Measurements from ENCODE around the gene PNRC2. TPM values are rescaled to one million over a fixed set of nuclear protein-coding genes. Genes with fewer than 3 reads are reported as not detected.

The PNRC2 gene
- total RNA-seq, 2 donors from 2014 or later = 92.3 to 105 TPM

- no peaks in the 10 kb centered on the region for H3K27me3 ChIP-seq
- DNase-seq (ENCODE audit: low spot score) = no peak
- no peak overlapping the region for H3K27ac ChIP-seq
- no peaks in the 10 kb centered on the region for H3K9me3 ChIP-seq
- TF ChIP-seq, protein P1, sequence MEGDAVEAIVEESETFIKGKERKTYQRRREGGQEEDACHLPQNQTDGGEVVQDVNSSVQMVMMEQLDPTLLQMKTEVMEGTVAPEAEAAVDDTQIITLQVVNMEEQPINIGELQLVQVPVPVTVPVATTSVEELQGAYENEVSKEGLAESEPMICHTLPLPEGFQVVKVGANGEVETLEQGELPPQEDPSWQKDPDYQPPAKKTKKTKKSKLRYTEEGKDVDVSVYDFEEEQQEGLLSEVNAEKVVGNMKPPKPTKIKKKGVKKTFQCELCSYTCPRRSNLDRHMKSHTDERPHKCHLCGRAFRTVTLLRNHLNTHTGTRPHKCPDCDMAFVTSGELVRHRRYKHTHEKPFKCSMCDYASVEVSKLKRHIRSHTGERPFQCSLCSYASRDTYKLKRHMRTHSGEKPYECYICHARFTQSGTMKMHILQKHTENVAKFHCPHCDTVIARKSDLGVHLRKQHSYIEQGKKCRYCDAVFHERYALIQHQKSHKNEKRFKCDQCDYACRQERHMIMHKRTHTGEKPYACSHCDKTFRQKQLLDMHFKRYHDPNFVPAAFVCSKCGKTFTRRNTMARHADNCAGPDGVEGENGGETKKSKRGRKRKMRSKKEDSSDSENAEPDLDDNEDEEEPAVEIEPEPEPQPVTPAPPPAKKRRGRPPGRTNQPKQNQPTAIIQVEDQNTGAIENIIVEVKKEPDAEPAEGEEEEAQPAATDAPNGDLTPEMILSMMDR (IDR thresholded peaks at IDR 0.05) = no peak
- H3K4me3 ChIP-seq = no peak overlapping the region
- H3K4me1 ChIP-seq = peaks cover 0 to 18% of the 10 kb centered on the region in 2 donors
- peaks cover 48% of the 10 kb centered on the region for H3K36me3 ChIP-seq
These were observed 7.4 kb downstream of the PNRC2 start for GRCh38 chr1:23966973-23967493.

DNA sequence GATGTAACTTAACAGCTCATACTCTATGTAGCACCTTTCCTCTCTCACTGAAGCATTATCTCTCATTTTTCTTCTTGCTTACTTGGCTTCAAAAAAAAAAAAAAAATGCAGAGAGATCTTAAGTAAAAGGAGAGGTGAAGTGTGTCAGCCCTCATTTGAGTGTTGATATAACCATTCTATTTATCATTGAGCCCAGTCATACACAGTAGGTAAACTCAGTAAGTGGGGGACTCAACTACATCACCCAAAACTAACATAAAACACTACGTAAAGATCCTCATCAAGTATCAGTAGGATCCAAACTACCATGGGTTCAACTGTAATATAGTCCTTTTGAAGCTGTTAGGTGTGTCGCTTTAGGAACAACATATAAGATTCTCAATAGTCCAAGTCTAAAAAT is 8.2 kb downstream of the PNRC2 start:
- DNase-seq (ENCODE audit: low spot score) = no peak
- Histone ChIP-seq H3K9me3 (no peaks in the 10 kb centered on the region), H3K4me3 (no peak overlapping the region), H3K4me1 (peaks cover 0 to 18% of the 10 kb centered on the region in 2 donors), H3K27ac (no peak overlapping the region), H3K27me3 (no peaks in the 10 kb centered on the region), H3K36me3 (peaks cover 50% of the 10 kb centered on the region)
- TF ChIP-seq, protein P1 (IDR thresholded peaks at IDR 0.05) = no peak

- H3K27ac ChIP-seq = peak overlapping the region in 1 of 2 donors; percentile 22
- DNase-seq (ENCODE audit: low spot score) = no peak
- H3K4me1 ChIP-seq = peaks cover 0 to 43% of the 10 kb centered on the region in 2 donors
- H3K36me3 ChIP-seq = peaks cover under 1% of the 10 kb centered on the region
- H3K9me3 ChIP-seq = no peaks in the 10 kb centered on the region
- TF ChIP-seq, protein P1 (IDR thresholded peaks at IDR 0.05) = no peak
- no peak overlapping the region for H3K4me3 ChIP-seq
- H3K27me3 ChIP-seq = no peaks in the 10 kb centered on the region
These were observed 17.7 kb downstream of the PNRC2 start for GRCh38 chr1:23977187-23977853.

- Histone ChIP-seq H3K27me3 (no peaks in the 10 kb centered on the region), H3K9me3 (no peaks in the 10 kb centered on the region), H3K36me3 (no peaks in the 10 kb centered on the region), H3K4me1 (peaks cover 0 to 43% of the 10 kb centered on the region in 2 donors), H3K27ac (no peak overlapping the region), H3K4me3 (peak overlapping the region in 1 of 2 donors; percentile 0)
- no peak for DNase-seq (ENCODE audit: low spot score)
- TF ChIP-seq, protein P1 (IDR thresholded peaks at IDR 0.05) = no peak
These were observed 18.2 kb downstream of the PNRC2 start for GRCh38 chr1:23977854-23978191.

- Histone ChIP-seq H3K9me3 (no peaks in the 10 kb centered on the region), H3K4me1 (peaks cover 0 to 43% of the 10 kb centered on the region in 2 donors), H3K36me3 (no peaks in the 10 kb centered on the region), H3K4me3 (peak overlapping the region; percentile 95 to 96), H3K27ac (peak overlapping the region; percentile 98 to 99), H3K27me3 (no peaks in the 10 kb centered on the region)
- TF ChIP-seq, protein P1 (IDR thresholded peaks at IDR 0.05) = no peak
- DNase-seq (ENCODE audit: low spot score) = no peak
These were observed 19.2 kb downstream of the PNRC2 start for GRCh38 chr1:23978805-23979204.

All from right atrium auricular region (tissue), 2 donors.